NOMO-1 (cell line): ENCODE data around the gene TNFRSF25.

Source experiments
- DNase-seq, 2 experiments: peaks; one replicate each; lab custom pipeline; 2025; ENCODE audit not compliant: unreplicated experiment in 2 of 2; lab: John Stamatoyannopoulos, UW

TNFRSF25 gene

DNA sequence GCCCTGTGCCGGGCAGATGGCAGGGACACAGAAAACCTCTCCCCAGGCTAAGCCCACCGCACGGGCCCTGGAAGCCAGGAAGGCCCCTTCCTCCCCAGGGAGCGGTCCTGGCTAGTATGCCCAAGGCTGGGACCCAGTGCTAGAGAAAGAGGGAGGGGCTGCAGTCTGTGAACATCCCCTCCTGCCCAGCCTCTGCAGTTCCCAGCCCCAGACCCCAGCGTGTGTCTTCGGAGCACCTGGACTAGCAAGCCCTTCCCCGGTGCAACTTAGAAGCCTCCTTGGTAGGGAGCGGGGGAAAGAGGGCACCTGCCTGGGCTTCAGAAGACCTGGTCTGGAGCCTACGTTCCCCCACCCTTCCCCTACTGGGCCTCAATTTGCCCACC, 23.4 kb upstream of the TNFRSF25 start:
- no peak for DNase-seq

DNA sequence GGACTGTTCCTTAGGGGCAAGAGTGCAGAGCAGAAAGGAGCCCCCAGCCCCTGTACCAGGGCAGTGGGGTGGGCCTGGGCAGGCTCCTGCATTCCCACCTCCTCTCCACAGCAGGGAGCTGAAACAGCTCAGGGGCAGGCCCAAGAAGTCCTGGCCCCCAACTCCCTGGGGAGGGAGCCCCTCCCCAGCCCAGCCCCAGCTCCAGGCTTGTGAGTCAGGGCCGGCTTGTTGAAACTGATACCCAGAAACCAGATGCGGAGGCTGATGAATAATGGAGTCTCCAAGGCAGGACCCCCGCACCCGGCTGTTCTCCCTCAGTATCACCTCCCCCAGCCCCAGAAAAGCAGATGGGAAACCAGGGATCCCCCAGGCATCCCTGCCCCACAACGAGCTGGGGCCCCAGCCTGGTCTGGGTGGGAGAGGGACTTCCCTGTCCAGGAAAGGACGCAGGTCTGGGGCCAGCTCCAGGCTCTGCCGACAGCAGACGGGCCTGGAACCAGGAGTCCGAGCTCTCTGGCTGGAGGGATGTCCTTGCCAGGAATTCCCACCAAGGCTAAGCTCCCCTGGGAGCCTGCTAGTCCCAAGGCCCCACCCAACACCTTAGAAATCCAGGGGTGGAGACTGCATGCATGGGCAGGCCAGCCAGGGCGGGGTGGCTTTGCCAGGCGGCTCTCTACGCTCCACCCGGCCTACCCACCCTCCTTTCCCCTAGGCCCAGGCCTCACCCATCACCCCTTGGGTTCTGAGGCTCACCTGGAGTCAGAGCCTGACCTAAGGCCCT, 22.8 kb upstream of the TNFRSF25 start:
- DNase-seq, result no peak

DNA sequence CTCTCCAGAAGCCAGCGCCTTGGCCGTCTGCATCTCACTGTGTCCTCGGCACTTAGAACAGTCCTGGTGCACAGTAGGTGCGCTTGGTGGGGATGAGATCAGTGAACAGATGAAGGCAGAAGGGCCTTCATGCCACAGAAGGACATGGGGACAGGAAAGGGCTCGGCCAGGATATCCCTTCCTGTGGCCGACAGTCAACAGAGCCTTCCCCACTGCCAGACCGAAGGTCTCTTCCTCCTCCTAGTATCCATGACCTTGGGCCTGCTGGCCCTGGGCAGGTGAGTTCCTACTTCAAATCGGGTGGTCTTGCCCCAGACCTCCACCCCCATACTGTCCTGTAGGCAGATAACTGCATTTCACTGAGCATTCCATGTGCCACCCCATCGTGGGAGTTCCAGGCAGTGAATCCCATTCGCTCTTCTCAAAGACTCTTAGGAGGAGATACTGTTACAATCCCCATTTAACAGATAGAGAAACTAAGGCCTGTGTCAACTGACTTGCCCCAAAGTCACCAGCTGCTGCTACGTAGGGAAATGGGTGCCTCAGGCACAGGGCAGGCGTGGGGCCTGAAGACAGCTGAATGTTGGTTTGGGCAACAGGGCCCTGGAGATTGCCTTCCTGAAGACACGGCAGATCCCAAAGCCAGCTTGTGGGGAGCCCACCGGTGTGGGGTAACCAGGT, 22.0 kb upstream of the TNFRSF25 start:
- no peak for DNase-seq

DNA sequence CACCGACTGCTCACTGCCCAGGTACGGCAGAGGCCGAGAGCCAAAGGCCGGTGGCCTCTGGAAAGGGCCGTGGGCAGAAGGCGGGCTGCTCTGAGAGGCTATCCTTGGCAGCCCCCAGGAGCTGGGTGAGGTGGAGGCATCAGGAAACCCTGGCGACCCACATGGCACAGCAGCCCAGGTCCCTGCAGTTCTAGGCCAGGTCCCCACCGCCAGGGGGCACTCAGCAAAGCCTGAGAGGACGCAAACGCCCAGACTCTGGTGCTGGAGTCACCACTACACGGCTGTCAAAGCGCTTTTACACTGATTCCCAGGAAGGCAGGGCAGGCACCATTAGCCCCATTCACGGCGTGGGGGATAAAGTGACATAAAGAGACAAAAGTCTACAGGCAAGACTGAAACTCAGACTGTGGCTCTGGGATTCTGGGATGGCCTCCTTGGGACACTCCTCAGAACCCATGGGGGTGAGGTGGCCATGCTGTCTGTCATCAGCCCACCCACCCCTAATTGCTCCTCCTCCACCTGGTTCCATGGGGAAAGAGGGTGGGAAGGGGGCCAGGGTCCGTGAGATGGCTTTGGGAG, 20.5 kb upstream of the TNFRSF25 start:
- DNase-seq, result peak; percentile 60 to 65

DNA sequence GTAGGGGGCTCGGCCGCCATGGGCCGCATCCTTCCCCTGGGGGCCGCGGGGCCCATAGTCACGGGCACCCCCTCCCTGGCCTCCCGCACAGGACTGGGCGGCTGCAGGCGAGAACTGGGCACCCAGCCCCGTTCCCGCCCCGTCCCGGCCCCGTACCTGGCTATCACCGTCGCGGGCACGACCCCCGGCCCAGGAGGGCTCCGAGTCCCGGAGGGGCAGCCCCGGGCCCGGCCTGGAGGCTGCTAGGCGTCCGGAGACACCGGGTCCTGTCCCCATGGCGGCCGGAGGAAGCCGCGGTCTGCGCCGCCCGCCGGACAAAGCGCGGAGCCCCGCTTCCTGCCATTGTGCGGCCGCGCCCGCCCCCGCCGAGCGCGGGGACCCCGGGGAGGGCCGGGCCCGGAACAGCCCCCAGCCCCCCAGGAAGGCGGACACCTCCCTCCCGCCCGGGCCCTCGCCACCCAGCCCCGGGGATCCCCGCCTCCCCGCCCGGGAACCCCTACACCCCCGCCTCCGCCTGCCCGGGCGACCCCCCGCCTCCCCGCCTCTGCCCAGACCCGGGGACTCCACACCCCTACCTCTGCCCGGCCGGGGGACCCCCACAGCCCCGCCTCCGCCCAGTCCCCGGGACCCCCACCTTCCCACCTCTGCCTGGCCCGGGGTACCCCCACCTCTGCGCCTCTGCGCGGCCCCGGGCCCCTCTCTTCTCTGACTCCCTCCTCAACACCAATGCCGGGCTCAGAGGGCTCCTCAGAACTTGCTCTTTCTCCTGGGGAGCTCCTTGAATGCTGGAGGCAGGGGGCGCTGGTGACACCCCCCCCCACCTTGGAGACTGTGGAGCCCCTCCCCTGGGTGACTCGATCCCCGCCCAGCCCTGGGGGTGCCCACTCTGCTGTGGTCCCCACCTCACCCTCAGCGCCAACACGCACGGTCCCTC, 19.5 kb upstream of the TNFRSF25 start:
- DNase-seq, result no peak

DNA sequence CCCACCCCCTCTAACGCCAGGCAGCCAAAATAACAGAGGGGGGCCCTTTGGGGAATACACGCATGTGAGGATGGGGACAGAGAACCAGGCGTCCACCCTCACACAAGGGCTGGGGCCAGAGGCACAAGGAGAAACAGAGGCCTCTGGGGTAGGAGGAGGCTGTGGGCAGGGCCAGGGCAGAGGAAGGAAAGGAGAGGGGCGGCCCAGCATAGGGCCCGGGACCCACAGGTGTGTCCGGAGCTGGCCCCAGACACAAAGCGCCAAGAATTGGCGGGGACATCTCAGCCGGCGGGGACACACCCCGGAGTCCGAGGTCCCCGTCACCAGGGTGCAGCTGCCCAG, 18.8 kb upstream of the TNFRSF25 start:
- no peak for DNase-seq

DNA sequence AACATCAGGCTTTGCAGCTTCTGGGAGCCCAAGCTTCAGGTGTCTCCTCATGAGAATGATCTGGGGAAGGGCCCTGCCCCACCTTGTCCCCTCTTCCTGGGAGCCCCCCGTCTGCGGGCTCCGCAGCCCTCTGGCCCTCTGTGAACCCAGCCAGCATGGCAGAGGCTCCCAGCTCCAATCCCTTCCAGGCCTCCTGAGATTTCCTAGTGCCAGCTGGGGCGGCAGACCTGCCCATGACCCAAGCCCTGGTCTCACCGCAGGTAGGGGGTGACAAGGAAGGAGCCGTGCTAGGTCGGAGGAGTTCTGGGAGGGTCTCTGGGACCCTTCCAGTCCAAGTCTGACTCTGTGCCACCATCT, 17.8 kb upstream of the TNFRSF25 start:
- no peak for DNase-seq

DNA sequence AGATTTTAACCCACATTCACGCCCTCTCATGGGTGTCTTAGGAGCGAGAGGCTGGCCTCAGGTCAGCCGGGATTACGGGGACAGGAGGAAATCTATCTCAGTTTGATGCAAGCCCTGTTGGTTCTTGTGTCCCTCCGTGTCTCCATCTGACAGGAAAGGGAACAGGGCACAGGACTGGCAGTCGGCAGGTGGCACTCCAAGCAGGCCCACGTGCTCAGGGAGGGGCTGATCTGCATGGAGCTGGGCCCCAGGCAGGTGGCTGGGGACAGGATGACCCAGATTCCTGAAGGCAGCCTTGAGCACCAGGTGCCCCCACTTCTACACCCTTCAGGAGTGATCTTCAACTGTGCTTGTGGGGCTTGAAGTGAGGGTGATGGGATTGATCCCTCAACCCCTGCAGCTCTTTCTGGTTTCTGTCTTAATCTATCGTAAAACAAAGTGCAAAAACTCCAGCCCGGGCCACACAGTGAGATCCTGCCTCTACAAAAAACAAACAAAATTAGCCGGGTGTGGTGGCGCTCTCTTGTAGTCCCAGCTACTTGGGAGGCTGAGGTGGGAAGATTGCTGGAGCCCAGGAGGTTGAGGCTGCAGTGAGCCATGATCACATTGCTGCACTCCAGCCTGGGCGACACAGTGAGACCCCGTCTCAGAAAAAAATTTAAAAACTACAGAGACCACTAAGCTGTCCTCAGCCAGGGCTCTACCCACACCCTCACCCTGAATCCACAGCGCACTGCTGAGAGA, 17.2 kb upstream of the TNFRSF25 start:
- DNase-seq, result no peak

DNA sequence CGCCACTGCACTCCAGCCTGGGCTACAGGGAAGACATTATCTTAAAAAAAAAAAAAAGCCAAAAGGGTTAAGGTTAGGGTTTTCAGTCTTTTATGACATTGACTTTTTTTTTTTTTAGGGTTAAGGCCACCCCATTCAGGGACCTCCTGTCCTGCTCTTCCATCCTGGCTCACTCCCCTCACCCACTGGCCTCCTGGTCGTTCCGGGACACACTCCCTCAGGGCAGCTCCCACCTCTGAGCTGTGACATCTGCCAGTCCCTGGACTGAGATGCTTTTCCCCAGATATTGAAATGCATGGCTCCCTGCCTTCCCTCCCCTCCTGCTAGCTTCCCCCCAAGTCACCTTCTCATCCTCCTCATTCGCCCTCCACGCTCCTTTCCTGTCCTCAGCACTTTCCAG, 15.8 kb upstream of the TNFRSF25 start:
- DNase-seq, result no peak

DNA sequence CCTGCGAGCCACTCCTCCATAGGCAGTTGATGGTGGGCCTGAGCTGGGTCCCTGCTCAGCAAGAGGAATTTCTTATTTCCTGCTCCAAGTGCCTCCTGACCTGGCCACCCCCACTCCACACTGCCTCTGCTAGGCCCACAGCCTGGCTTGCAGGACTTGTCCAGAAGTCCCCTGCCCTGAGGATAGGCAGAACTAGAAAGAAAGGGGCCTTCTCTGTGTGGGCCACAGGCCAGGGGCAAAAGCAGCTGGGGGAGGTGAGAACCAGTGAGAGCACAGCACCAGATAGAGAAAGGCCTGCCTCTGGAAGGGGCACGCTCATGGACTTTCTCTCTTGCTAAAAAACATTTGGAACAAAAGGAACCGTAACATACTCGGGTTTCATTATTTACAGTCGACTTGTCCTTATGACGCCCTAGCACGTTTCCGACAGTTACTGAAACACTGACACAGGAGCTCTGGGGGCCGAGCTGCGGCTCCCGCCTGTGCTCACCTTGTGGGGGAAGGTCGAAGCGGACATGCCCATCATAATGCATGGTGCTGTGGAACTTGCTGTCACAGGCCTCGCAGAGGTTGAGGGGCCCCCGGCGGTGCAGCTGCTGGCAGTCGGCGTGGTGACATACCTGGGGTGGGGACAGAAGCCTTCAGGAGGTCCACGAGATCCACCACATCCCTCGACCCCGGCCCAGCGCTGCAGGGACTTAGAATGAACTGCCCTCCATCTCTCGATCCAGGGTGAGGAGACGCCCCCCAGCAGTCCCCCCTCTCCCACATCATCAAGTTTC, 11.3 kb upstream of the TNFRSF25 start:
- DNase-seq, result no peak

DNA sequence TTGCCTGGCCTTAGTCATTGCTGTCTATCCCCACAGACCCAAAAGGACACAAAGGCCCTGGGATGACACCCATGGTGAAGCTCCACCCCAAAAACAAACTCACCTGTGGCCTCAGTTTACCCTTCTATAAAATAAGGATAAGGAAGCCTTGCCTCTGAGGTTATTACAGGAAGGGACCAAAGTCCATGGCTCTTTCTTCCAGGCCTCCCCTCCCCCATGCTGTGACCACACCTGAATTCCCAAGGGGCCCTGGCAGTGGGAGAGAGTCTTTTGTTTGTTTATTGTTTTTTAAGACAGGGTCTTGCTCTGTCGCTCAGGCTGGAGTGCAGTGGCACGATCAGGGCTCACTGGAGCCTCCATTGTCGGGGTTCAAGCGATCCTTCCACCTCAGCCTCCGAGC, 10.5 kb upstream of the TNFRSF25 start:
- DNase-seq, result no peak

DNA sequence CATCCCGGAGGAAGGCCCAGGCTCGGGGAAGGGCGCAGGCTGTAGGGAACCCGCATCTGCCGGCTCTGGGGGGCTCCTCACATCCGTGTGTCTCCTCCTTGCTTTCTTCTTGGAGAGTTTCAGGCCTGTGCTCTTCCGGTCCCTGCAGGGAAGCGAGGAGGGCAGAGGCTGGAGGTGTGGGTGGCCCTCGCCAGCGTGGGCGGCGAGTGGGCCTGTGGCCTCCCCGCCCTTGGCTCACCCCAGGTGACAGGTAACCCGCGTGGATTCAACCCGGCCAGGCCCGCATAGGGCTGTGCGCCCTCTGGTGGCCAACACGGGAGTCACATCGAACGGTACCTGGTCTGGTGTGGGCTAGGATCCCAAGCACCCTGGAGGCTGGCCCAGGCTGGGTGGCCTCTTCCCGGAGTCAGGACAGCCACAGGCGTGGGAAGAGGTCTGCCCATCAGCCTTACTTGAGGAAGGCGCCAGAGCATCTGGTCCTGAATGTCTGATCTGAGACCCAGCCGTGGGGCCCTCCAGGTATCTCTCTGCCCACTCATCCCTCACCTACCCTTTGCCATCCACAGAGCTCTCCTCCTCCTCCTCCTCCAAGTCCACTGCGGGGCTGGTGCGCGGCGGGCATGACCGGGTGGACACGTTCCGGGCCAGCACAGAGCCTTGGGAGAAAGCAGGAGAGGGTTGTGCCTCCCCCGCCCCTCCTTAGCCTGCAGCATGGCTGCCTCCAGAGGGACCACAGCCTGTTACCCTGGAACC, 9.6 kb upstream of the TNFRSF25 start:
- peak in 1 of 2 experiments; percentile 36 for DNase-seq

DNA sequence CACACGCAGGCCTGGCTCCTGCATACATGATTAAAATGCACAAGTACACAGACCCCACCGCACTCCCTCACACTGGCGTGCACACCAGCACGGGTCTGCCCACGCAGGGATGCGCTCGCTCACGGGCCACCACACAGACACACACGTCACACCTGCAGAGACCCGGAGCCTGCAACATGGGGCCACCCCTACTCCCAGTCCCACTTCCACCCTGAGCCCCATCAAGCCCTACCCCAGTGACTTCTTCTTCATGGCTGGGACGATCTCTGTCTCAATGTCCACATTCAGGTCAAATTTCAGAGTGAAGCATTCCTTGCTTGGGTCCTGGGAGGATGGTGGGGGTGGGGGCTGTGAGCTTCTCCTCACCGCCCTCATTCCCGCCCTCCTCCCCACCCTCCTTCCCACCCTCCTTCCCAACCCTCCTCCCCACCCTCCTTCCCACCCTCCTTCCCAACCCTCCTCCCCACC, 8.9 kb upstream of the TNFRSF25 start:
- no peak for DNase-seq

DNA sequence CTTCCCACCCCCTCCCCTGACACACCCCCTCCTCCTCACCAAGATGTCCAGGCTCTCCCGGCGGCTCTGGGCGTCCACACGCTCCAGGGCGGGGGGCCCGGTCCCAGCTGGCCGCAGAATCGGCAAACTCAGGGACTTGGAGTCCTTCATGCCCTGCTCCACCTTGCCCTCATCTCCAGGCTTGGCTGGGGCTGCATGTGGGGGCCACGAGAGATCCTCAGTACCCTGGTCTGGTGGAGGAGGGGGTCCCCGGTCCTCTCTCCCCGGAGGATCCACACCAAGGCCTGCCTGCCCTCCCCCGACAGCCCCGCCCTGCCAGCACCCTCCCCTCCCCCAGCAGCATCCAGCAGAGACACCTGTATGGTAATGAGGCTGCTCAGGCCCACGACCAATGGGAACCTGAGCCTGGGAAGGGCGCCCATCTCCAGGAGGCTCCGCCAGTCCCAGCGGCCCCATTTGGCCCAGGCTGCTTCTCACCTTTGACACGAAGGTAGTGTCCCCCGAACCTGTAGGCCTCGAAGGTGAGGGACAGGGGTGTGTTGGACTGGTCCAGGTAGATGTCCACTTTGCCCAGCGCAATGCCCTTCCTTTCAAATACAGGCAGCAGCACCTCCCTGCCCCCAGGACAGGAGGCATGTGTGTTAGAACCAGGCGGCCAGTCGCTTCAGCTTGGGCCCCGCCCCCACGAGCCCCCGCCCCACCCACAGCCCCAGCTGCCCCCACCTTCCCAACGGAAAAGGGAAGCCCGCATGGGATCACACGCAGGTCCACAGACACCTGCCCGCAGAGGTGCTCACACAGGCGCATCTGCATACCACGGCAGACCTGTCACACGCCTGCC, 8.2 kb upstream of the TNFRSF25 start:
- DNase-seq, result no peak

DNA sequence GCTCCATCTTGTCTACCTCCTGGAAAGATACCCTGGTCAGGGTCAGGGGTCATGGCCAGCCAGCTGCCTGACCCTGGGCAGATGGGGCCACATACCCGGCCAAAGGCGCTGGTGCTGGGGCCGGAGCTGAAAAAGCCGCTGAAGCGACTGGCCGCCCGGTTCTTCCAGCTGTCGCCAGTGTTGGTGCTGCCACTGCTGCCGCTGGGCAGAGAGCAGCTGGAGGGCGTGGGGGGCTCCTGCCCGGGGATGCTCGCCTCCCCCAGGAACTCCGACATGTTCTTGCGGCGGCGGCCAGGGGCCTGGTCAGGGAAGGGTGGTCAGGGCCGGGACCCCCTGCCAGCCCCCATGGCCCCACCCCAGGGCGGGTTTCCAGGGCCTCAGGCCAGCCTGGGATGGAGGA, 7.2 kb upstream of the TNFRSF25 start:
- no peak for DNase-seq

DNA sequence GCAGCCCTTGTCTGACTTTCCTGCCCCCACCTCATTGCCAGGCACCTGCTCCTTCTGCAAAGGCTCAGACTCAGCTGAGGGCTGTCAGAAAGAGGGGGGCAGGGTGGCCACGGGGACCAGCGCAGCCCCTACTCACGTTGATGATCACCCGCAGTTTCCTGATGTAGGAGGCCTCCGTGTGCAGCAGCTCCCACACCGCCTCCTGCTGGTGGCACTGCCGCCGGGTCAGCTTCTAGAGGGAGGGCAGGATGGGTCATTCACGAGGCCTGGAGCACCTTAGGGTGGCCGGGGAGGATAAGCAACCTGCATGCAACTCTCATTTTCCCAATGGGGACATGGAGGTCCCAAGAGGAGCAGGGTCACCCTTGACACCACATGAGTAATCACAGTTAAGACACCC, 6.4 kb upstream of the TNFRSF25 start:
- no peak for DNase-seq

DNA sequence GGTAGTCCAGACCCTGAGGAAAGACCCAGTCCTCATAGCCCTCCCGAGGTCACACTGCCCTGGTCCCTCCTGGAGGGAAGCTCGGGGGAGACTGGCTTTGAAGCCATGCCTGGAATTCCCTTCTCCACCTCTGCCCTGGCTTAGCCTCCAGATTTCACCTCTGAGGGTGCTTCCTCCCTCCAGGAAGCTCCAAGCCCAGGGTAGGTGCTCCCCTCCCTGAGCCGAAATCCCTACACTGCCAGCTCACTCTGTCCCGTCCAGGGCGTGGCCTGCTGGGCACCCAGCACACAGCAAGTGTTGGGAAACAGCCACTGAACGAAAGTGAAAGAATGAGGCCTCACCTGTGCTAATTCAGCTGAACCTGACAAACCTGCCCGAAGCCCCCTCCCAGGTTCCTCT, 6.0 kb upstream of the TNFRSF25 start:
- DNase-seq, result no peak
